Mammary epithelial cell (primary cell): ENCODE measurements around the gene NDRG4.

ENCODE experiments used
- EZH2 ChIP-seq: IDR thresholded peaks from 2 replicates; pipeline ENCODE4 v1.6.1; 2012; ENCODE audit warnings: low read length, inconsistent platforms, borderline replicate concordance
- TF ChIP-seq, protein P1 (sequence below), 2 donors: IDR thresholded peaks in 1 of 2; conservative IDR thresholded peaks in 1 of 2; 2 replicates each; pipeline ENCODE4 v1.5.1; 2011 to 2012; ENCODE audit warnings: inconsistent platforms in 2 of 2, low read length in 2 of 2, mild to moderate bottlenecking in 2 of 2, control low read depth in 1 of 2, low read depth in 1 of 2; ENCODE audit not compliant: insufficient read depth in 1 of 2; ENCODE audit errors: extremely low read depth in 1 of 2

DNA sequence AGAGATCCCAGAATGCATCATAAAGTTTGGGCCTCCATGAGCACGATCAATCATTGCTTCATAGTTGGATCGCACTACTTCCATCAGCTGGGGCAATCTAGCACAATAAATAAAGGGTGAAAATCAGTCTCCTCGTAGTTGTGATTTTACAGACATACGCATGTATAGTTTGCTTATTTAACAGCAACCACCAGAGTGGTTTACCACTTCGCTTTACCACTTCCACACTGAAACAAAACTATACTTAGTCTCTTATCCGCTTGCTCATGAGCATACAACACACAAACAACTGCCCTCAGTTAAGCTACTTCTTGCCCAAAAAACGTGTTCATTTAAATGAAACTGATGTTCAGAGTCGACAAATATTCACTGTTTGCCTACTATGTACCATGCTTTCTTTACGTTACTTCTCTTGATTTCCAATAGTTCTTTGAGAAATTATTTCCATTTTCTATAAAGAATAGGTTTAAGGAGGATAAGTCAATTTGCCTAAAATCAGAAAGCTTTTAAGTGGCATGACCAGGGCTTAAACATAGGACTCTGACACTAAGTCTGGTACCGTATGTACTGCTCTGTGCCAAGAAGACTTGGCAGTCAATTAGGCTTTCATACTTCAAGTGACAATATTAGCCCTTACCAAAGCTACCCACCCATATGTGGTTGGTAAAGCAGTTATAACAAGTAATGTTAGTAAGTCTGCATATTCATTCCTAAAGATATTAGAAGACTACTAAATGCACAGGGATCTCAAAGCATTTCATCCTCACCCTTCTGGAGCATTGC is 37.4 kb downstream of the NDRG4 start:
- TF ChIP-seq, protein P1, sequence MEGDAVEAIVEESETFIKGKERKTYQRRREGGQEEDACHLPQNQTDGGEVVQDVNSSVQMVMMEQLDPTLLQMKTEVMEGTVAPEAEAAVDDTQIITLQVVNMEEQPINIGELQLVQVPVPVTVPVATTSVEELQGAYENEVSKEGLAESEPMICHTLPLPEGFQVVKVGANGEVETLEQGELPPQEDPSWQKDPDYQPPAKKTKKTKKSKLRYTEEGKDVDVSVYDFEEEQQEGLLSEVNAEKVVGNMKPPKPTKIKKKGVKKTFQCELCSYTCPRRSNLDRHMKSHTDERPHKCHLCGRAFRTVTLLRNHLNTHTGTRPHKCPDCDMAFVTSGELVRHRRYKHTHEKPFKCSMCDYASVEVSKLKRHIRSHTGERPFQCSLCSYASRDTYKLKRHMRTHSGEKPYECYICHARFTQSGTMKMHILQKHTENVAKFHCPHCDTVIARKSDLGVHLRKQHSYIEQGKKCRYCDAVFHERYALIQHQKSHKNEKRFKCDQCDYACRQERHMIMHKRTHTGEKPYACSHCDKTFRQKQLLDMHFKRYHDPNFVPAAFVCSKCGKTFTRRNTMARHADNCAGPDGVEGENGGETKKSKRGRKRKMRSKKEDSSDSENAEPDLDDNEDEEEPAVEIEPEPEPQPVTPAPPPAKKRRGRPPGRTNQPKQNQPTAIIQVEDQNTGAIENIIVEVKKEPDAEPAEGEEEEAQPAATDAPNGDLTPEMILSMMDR (conservative IDR thresholded peaks at IDR 0.05 in 1 of 2, IDR thresholded peaks at IDR 0.05 in 1 of 2; ENCODE audit: extremely low read depth in 1 of 2, insufficient read depth in 1 of 2, low read depth in 1 of 2, low read length in 2 of 2) = no peak
- TF ChIP-seq EZH2 = no peak
